Stimulated activated CD4-positive, alpha-beta T cell treated with anti-CD3 and anti-CD28 coated beads, TNF-alpha, amount 100 ng/mL, for 24 hours (primary cell): ENCODE data around the gene NFS1.
"Not testable (repeated sequence)": the region's sequence is repeated elsewhere in the genome, so short reads cannot be mapped to it uniquely, and the experiment has no call there.

ENCODE experiments used
- DNase-seq, 3 experiments: peaks; one replicate each; pipeline ENCODE4 v3.0.0-alpha.2; 2020; ENCODE audit warnings: low read depth in 3 of 3

The NFS1 gene

DNA sequence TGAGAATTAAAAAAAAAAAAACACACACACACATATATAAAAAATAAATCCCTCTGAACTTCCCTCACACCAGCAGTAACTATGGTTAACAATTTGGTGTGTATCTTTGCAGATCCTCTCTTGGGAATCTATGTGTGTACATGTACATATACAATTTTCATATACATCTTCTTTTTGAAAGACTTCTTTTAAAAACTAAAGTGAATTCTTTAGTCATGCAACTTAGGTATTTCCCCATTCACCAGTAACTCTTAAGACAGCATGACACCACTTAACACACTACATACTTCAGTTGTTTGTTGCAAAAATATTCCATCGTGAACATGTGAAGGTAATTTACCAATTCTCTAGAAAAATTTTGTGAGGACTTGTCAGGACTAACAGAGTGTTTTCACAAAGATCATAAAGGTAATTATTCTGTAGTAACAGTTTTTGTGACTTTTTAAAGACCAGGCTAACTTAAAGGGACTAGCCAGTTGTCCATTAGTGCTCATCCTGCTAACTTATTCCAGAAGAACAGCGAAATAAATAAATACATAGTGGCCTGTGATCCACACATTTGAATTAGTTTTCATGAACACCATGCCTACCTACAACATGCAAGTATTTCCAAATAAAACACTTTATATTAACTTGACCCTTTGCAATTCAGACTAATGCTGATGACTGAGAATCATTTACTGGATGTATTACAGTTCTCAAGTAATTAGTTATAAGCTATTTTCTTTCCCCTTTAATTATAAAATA lies 30.9 kb upstream of the NFS1 start:
- DNase-seq: no peak

DNA sequence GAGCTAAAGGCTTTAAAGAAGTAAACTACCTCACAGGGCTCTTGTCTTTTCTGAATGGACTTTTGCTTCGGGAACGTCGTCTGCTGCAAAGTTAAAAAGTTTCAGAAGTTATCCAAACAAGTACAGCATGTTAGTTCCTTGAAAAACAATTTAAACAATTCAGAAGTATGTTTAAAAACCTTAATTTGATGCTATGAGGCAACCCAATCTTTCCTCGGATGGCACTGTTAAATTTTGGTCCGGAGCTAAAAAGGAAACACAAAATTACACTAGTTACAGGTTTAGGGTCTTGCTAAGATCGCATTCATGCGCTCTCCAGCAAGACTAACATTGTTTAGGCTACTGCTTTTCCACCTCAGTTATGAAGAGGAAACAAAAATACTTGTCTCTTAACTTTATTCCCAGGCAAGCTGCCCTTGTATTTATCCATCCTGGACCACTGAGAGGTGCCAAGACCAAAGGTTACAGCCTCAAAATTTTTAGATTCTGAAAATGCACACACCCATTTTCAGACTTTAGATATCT lies 30.2 kb upstream of the NFS1 start:
- no peak for DNase-seq

DNA sequence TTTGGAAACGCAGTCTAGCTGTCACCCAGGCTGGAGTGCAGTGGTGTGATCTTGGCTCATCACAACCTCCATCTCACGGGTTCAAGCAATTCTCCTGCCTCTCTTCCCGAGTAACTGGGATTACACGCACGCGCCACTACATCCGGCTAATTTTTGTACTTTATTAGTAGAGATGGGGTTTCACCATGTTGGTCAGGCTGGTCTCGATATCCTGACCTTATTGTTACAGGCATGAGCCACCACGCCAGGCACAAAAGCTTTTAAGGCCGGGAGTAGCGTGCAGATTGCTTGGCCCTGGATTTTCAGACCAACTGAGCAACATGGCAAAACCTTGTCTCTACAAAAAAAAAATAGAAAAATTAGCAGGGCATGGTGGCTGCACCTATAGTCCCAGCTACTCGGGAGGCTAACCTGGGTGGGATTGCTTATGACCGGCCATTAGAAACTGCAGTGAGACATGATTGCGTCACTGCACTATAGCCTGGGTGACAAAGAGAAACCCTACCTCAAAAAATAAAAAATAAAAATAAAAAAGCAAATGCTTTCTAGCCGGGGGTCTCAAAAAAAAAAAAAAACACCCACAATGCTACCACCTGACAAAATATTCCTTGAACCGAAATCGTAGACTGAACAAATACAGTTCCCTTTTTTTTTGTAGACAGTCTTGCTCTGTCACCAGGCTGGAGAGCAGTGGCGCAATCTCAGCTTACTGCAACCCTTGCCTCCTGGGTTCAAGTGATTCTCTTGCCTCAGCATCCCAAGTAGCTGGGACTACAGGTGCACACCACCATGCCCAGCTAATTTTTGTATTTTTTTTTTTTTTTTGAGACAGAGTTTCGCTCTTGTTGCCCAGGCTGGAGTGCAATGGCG lies 27.9 kb upstream of the NFS1 start:
- no peak for DNase-seq

DNA sequence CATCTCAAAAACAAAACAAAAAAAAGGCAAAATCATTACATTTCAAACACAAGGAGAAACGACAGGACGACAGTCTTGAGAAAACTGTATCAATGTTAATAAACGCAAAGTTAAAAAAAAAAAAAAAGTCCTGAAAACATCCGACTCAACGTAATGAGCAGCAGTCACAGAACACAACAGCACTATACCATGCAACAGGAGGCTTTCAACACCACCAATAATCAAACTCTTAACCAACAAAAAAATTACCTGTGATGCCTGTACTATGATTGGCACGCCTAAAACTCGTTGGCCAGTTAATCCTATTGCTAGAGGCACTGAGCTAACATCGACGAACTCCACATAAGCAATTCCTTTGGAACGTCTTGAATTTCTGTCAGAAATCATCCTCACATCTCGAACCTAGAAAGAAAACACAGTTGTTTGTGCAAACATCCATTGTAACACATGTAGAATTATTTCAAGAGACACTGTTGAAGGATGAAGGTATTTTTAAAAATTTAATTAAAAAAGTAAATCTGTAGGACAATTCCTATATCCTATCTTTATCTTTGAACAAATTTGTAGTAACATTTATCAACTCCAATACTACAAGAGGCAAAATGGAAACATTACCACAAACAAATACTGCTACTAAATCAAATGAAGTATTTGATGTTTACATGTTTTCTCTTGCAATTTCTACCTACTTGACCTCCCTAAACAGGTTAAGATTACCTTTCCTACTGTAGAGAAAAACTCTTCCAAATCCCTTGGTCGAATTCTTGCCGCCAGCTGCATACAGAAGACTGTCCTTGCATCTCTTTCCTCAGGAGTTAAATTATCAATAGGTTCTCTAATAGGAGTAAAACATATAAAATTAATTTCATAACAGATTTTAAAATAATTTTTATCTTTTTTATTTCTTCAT lies 25.4 kb upstream of the NFS1 start:
- no peak for DNase-seq

DNA sequence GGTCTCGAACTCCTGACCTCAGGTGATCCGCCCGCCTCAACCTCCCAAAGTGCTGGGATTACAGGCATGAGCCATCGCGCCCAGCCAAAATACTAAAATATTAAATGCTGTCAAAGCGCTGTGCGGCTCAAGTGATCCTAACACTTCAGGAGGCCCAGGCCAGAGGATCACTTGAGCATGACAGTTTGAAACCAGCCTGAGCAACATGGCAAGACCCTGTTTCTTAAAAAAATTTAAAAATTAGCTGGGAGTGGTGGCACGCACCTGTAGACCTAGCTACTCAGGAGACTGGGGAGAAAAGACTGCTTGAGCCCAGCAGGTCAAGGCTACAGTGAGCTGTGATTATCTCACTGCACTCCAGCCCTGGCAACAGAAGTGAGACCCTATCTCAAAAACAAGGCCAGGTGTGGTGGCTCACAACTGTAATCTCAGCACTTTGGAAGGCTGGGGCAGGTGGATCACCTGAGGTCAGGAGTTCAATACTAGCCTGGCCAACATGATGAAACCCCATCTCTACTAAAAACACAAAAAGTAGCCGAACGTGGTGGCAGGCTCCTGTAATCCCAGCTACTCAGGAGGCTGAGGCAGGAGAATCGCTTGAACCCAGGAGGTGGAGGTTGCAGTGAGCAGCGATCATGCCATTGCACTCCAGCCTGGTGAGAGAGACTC lies 24.6 kb upstream of the NFS1 start:
- not testable (repeated sequence) for DNase-seq

DNA sequence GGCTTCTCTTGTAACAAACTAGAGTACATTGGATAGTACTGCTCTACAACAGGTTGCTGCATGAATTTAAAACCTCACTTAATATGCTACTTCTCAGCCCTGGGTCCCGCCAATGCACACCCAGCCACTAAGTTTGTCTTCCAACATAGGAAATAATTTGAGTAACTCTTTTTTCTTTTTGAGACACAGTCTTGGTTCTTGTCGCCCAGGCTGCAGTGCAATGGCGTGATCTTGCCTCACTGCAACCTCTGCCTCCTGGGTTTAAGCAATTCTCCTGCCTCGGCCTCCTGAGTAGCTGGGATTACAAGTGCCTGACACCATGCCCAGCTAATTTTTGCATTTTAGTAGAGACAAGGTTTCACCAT lies 24.1 kb upstream of the NFS1 start:
- not testable (repeated sequence) for DNase-seq

DNA sequence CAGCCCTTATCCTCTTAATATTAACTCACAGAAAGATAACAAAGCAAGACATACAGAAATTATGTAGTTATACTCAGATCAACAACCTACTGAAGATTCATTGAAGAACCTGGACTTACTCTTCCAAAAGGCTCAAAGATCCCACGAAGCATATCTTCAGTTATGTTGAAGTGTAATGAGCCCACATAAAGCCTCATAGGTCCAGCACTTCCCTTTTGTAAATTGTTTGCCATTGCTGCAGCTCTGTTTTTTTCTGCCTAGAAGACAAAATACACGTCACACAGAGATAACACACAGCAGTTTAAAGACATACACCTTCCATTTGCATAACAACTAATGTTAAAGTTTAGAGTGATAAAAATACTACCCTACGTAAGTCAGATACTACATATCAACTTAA lies 22.5 kb upstream of the NFS1 start:
- no peak for DNase-seq

DNA sequence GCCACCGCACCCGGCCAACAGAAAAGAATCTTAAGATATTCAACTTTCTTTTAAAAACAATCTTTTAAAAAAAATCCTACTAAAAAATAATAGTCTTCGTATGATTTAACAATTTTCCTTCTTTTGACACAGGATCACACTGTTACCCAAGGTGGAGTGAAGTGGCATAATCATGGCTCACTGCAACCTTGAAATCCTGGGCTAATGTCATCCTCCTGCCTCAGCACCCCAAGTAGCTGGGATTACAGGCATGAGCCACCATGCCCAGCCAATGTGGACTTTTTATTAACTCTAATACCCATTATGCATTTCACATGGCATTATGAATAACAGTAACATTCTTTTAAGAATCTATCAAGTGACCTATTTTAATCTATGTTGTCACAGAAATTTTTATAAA lies 22.1 kb upstream of the NFS1 start:
- DNase-seq: no peak

DNA sequence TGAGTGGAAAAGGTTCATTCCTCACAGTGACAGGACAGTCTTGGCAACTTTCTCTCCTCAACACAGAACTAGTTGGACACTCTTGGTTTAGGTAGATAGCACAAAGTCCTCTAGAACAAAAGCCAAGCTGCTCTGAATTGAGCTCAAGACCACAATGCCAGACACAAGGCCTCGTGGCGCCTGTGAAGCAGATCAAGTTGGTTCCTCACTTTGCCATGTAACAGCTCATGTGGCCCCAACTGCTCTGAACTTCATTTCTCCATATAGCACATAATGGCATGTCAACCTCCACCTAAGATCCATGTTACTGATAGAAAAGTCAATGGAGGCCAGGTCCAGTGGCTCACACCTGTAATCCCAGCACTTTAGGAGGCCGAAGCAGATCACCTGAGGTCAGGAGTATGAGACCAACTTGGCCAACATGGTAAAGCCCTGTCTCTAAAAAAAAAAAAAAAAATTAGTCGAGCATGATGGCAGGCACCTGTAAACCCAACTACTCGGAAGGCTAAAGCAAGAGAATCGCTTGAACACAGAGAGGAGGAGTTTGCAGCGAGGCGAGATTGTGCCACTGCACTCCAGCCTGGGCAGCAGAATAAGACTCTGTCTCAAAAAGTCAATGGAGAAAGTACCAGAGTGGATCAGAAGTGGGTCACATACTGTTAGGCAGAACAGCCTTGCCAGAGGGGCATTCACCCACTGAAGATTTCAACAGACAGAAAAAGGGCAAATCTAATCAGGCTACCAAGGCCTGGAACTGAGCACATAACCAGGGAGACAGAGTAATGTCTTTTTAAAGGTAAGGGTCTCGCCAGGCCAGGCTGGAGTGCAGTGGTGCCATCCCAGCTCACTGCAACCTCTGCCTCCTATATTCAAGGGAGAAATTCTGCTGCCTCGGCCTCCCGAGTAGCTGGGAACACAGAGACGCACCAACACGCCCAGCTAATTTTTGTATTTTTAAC lies 21.3 kb upstream of the NFS1 start:
- no peak for DNase-seq

DNA sequence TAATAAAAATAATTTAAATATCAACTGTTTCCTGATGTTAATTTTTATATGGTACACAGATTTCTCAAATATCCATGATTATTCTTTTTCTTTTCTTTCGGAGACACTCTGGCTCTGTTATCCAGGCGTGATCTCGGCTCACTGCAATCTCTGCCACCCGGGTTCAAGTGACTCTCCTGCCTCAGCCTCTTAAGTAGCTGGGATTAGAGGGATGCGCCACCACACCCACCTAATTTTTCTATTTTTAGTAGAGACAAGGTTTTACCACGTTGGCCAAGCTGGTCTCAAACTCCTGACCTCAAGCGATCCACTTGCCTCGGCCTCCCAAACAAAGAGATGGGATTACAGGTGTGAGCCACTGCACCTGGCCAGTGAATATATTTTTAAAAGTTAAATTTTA lies 20.6 kb upstream of the NFS1 start:
- DNase-seq: no peak

DNA sequence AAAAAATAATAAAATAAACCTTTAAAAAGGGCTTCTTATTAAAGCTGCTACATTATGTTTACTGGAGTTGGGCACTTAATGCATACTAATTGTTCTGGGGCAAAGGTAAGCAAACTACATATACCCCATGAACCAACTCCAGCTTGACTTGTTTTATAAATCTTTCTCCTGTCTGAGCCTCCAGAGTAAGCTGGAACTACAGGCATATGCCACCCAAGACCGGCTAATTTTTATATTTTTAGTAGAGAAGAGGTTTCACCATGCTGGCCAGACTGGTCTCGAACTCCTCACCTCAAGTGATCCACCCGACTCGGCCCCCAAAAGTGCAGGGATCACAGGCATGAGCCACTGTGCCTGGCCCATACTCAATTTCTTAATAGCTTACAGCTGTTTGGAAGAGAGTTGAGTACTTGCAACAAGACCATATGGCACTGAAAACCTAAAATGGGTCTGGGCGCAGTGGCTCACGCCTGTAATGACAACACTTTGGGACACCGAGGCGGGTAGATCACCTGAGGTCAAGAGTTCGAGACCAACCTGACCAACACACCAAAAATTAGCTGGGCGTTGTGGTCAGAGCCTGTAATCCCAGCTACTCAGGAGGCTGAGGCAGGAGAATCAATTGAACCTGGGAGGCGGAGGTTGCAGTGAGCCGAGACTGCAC lies 20.0 kb upstream of the NFS1 start:
- DNase-seq: no peak

DNA sequence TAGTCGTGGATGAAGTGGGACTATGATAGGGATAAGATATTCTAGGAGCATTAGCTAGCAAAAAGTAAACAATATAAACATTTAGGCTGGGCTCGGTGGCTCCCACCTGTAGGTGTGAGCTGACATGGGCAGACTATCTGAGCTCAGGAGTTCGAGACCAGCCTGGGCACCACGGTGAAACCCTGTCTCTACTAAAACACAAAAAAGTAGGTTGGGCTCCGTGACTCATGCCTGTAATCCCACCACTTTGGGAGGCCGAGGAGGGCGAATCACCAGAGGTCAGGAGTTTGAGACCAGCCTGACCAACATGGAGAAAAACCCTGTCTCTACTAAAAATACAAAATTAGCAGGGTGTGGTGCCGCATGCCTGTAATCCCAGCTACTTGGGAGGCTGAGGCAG lies 19.2 kb upstream of the NFS1 start:
- DNase-seq: not testable (repeated sequence)

DNA sequence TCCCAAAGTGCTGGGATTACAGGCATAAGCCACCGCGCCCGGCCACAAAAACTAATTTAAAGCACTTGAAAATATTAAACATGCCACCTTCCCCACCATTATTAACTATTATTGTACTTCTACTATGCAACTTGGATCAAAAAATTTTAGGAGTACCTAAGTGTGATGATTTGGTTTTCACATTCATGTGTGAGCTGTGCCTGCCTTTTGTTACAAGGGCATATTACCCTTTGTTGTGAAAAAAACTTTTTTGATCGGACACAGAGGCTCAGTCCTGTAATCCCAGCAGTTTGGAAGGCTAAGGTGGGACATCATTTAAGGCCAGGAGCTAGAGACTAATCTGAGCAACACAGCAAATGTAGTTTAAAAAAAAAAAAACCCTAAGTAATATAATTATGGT lies 17.2 kb upstream of the NFS1 start:
- no peak for DNase-seq

DNA sequence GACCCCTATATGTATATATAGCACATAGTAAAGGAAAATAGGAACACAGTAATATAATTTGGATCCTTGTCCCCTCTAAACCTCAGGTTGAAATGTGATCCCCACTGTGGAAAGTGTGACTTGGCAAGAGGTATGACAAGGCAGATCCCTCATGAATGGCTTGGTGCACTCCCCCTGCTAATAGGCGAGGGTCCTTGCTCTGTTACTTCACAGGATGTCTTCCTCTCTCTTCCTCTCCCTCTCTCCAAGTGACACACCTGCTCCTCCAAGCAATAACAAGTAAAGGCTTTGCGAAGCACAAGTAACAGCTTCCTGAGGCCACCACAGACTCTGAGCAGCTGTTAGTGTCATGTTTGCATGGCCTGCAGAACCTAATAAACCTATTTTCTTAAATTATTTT lies 16.5 kb upstream of the NFS1 start:
- DNase-seq: no peak

DNA sequence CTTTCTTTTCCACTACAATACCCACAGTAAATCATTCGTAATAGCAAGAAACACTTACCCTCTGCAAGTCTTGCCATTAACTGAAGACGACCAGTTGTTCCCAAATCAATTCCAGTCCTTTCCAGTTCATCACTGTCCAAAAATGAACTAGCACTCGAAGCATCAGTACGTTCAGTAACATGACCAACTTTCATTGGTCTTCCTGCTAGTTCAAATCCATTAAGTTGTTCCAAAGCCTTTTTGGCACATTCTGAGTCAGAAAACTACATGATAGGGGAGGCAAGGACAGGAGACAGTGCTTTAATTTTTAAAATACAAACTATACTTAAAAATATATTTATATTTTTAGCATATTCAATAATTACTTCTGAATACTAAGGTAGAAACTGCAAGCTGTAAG lies 15.0 kb upstream of the NFS1 start:
- DNase-seq: no peak

DNA sequence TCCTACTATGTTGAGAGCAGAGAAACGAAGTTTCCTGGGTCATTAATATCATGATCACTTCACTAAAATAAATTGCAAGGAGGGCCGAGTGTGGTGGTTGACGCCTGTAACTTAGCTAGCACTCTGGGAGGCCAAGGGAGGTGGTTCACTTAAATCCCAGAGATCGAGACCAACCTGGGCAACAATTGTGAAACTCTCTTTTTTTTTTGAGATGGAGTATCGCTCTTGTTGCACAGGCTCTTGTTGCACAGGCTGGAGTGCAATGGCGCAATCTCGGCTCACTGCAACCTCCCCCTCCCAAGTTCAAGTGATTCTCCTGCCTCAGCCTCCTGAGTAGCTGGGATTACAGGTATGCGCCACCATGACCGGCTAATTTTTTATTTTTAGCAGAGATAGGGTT lies 14.0 kb upstream of the NFS1 start:
- not testable (repeated sequence) for DNase-seq

DNA sequence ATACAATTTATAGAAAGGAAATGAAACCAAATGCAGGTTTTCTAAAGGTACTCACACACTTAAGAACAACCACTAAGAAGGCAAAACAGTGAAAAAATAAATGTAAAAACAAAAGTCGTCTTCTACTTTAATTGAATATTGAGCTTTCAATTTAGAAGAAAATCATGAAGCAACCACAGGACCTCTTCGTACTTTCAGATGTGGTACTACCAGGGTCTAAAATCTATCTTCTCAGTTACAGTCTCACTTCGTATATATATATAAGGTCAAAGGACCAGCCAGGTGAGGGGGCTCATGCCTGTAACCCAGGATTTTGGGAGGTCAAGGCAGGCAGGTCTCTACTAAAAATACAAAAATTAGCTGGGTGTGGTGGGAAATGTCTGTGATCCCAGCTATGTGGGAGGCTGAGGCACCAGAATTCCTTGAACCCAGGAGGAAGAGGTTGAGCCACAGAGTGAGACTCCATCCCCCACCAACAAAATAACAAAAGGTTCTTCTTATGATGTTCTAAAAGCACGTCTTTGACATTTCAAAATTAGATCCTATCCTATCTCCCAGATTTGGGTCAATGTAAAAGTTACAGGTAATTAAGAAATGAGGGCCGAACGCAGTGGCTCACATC lies 12.5 kb upstream of the NFS1 start:
- no peak for DNase-seq

DNA sequence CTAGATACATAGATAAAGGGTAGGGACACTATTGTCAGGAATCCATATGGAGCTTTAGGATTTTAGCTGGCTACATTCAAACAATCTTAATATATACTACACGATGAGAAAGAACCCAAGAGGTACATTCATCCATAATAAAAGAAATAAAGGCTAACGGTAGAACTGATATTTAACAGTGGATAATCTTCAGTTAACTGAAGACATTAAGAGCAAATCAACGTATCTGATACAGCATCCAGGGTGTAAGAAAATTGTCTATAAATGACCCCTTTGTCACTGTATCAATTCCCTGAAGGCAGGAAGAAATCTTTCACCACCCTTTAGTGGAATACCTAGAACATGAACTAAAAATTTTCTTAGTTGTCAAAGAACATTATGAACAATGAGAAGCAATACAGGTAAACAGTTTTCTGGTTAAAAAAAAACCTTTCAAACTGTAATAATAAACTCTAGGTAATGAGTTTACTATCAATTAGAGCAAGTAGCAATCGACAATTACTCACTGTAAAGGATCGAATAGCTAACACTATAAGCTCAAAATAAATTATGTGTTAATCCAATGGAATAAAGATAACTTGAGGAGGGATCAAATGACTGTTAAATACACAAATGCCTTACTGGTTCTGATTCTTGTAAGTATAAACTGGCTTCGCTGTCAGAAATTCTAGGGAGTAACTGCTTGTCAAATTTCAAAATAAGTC lies 11.9 kb upstream of the NFS1 start:
- DNase-seq: no peak

DNA sequence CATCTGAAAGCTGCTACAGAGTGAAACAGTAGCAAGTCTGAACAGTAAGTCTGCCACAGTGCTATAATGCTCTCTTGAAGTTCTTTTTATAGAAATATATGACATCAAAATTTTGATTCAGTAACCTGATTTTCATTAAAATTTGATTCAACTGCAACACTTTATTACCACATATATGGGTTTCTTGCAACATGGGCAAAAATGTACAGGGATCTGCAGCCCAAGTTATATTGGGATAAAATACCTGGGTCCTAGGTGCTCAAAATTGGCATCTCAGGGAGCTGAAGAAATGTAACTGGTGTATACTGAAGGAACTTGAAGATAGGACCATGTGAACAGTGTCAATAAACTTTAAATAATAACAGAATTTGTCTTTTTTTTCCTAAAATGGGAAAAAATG lies 10.9 kb upstream of the NFS1 start:
- DNase-seq: no peak
